ENCODE results near the gene ELK4.
A peak's percentile ranks its signal among the peaks of the same experiment; 100 is the strongest.
"Not testable (repeated sequence)": the region's sequence is repeated elsewhere in the genome, so short reads cannot be mapped to it uniquely, and the experiment has no call there.

ELK4 gene

DNA sequence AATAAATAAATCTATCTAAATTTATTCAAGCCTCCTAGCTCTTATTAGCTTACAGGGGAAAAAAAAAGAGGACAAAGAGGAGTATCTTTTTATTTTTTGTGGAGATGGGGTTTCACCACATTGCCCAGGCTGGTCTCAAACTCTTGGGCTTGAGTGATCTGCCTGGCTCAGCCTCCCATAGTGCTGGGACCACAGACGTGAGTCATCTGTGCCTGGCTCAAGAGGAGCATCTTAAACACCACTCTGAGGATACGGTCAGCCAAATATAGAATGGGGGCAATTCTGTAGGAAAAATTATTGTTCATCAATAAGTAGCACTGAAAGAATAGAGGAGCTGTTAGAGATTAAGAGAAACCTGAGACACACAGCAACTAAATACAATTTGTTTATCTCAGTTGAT is 24.4 kb upstream of the ELK4 start:
- H3K36me3 Mint-ChIP-seq (ENCODE audit: low read depth), result no peaks in the 10 kb centered on the region
- no peaks in the 10 kb centered on the region for H3K9me3 Mint-ChIP-seq
- DNase-seq (ENCODE audit: low spot score), result no peak
- H3K4me3 Mint-ChIP-seq, result no peak overlapping the region
- no peak overlapping the region for H3K27ac Mint-ChIP-seq
- peaks cover 2% of the 10 kb centered on the region for H3K27me3 Mint-ChIP-seq (ENCODE audit: low read depth)
- peaks cover 5% of the 10 kb centered on the region for H3K4me1 Mint-ChIP-seq (ENCODE audit: low read depth)

DNA sequence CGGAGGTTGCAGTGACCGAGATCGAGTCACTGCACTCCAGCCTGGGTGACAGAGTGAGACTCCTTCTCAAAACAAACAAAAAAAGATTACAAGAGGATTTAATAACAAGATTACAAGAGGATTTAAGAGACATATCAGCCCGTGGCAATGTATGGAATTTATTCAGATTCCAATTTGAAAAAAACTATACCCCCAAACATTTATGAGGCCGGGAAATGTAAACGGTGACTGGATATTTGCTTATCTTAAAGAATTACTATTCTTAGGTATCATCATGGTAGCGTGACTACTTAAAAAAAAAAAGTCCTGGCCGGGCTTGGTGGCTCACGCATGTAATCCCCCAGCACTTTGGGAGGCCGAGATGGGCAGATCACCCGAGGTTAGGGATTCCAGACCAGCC is 21.2 kb upstream of the ELK4 start:
- no peak overlapping the region for H3K4me3 Mint-ChIP-seq
- no peaks in the 10 kb centered on the region for H3K36me3 Mint-ChIP-seq (ENCODE audit: low read depth)
- H3K4me1 Mint-ChIP-seq (ENCODE audit: low read depth), result peaks cover 3% of the 10 kb centered on the region
- H3K9me3 Mint-ChIP-seq, result no peaks in the 10 kb centered on the region
- H3K27ac Mint-ChIP-seq, result no peak overlapping the region
- no peak for DNase-seq (ENCODE audit: low spot score)
- peaks cover 2% of the 10 kb centered on the region for H3K27me3 Mint-ChIP-seq (ENCODE audit: low read depth)

DNA sequence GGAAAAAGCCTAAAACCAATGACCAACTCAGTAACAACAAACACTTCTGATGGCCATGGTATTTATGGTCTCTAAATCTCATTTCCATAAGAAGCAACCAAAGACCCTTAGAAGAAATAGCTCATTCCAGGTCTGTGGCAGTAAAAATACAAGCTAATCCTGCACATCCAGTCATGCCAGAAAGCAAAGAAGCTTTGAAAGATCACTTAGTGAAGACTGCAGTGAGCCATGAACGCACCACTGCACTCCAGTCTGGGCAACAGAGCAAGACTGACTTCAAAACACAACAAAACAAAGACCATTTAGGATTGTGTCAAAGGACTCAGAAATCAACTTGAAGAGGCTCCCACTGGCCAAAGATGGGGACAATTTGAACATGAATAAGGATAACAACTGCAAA is 18.4 kb upstream of the ELK4 start:
- Mint-ChIP-seq H3K4me3 (no peak overlapping the region), H3K27me3 (ENCODE audit: low read depth) (no peaks in the 10 kb centered on the region), H3K4me1 (ENCODE audit: low read depth) (no peaks in the 10 kb centered on the region), H3K27ac (no peak overlapping the region), H3K36me3 (ENCODE audit: low read depth) (no peaks in the 10 kb centered on the region), H3K9me3 (no peaks in the 10 kb centered on the region)
- DNase-seq (ENCODE audit: low spot score), result no peak

DNA sequence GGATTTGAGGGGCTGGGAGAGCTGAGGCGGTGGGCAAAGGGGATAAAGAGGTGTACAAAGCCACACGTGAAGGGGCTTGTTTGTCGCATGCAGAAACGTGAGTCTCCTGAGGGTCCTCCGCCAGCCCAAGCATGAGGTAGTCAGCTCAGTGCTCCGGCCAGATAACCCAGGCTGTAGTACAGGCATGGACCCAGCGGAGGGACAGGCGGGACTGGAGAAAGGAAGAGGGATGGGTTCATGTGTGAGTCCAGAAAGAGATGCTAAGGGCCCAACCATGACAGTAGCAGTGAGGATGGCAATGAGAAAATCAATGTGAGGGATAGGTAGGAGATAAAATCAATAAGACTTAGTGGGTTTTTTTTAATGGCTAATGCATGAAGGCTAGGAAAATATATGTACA is 13.7 kb upstream of the ELK4 start:
- DNase-seq (ENCODE audit: low spot score), result no peak
- no peaks in the 10 kb centered on the region for H3K36me3 Mint-ChIP-seq (ENCODE audit: low read depth)
- no peaks in the 10 kb centered on the region for H3K9me3 Mint-ChIP-seq
- no peak overlapping the region for H3K4me3 Mint-ChIP-seq
- no peaks in the 10 kb centered on the region for H3K27me3 Mint-ChIP-seq (ENCODE audit: low read depth)
- no peak overlapping the region for H3K27ac Mint-ChIP-seq
- no peaks in the 10 kb centered on the region for H3K4me1 Mint-ChIP-seq (ENCODE audit: low read depth)

DNA sequence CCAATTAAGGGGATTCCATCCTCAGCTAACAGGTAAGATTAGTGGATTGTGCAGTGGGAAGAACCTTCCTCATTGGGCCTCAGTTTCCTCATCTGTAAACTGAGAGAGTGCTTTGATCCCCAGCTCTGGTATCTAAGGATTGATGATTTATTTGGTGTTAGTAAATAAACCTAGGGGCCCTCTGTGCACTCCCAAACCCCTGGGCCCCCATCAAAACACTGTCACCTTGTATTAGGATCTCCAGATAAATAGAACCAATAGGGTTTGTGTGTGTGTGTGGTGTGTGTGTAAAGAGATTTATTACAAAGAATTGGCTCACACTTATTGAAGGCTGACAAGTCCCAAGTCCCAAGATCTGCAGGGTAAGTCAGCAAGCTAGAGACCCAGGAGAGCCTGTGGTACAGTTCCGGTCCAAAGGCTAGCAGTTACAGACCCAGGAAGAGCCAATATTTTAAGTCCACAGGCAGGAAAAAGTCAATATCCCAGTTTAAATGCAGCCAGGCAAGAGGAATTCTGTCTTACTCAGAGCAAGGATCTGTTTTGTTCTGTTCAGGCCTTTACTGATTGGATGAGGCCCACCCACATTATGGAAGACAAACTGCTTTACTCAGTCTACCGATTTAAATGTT is 11.0 kb upstream of the ELK4 start:
- no peak for DNase-seq (ENCODE audit: low spot score)
- H3K9me3 Mint-ChIP-seq, result no peaks in the 10 kb centered on the region
- peaks cover 21% of the 10 kb centered on the region for H3K27me3 Mint-ChIP-seq (ENCODE audit: low read depth)
- no peaks in the 10 kb centered on the region for H3K36me3 Mint-ChIP-seq (ENCODE audit: low read depth)
- H3K4me3 Mint-ChIP-seq, result no peak overlapping the region
- H3K27ac Mint-ChIP-seq, result no peak overlapping the region
- no peaks in the 10 kb centered on the region for H3K4me1 Mint-ChIP-seq (ENCODE audit: low read depth)

GRCh38 chr1:205639567-205639966 is 7.8 kb upstream of the ELK4 start:
- Mint-ChIP-seq H3K27me3 (ENCODE audit: low read depth) (peaks cover 33% of the 10 kb centered on the region), H3K9me3 (no peaks in the 10 kb centered on the region), H3K4me1 (ENCODE audit: low read depth) (peaks cover 3% of the 10 kb centered on the region), H3K36me3 (ENCODE audit: low read depth) (no peaks in the 10 kb centered on the region), H3K4me3 (no peak overlapping the region), H3K27ac (no peak overlapping the region)
- no peak for DNase-seq (ENCODE audit: low spot score)

- H3K27me3 Mint-ChIP-seq (ENCODE audit: low read depth), result peaks cover 33% of the 10 kb centered on the region
- no peak for DNase-seq (ENCODE audit: low spot score)
- no peak overlapping the region for H3K4me3 Mint-ChIP-seq
- no peak overlapping the region for H3K27ac Mint-ChIP-seq
- no peaks in the 10 kb centered on the region for H3K36me3 Mint-ChIP-seq (ENCODE audit: low read depth)
- H3K9me3 Mint-ChIP-seq, result no peaks in the 10 kb centered on the region
- H3K4me1 Mint-ChIP-seq (ENCODE audit: low read depth), result peaks cover 3% of the 10 kb centered on the region
These were observed 6.2 kb upstream of the ELK4 start for GRCh38 chr1:205637854-205638468.

DNA sequence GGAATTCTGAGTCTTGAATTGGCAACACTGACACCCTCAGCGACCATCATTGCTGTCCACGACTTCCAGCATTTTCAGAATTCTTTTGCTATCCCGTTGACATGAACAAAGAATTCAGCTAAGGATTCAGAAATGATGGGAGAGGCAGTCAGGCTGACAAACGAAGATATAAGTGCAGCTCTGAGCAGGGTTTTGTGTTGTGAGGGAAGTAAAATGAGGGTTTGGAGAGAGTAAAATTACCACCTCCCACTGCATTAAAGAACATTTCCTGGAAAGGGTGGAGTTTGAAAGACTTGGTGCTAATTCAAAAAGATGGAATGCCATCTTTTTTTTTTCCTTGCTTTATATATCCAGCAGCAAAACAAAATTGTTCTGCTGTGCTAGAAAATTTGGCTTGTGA is 4.9 kb upstream of the ELK4 start:
- DNase-seq (ENCODE audit: low spot score), result no peak
- no peaks in the 10 kb centered on the region for H3K36me3 Mint-ChIP-seq (ENCODE audit: low read depth)
- no peak overlapping the region for H3K4me3 Mint-ChIP-seq
- H3K9me3 Mint-ChIP-seq, result no peaks in the 10 kb centered on the region
- H3K27me3 Mint-ChIP-seq (ENCODE audit: low read depth), result peaks cover 33% of the 10 kb centered on the region
- H3K27ac Mint-ChIP-seq, result no peak overlapping the region
- peaks cover 8% of the 10 kb centered on the region for H3K4me1 Mint-ChIP-seq (ENCODE audit: low read depth)

- H3K4me1 Mint-ChIP-seq (ENCODE audit: low read depth); H3K9me3 Mint-ChIP-seq; H3K36me3 Mint-ChIP-seq (ENCODE audit: low read depth); H3K27ac Mint-ChIP-seq; DNase-seq (ENCODE audit: low spot score); H3K4me3 Mint-ChIP-seq: not testable (repeated sequence)
- peaks cover 33% of the 10 kb centered on the region for H3K27me3 Mint-ChIP-seq (ENCODE audit: low read depth)
These were observed 4.3 kb upstream of the ELK4 start for GRCh38 chr1:205636138-205636530.

DNA sequence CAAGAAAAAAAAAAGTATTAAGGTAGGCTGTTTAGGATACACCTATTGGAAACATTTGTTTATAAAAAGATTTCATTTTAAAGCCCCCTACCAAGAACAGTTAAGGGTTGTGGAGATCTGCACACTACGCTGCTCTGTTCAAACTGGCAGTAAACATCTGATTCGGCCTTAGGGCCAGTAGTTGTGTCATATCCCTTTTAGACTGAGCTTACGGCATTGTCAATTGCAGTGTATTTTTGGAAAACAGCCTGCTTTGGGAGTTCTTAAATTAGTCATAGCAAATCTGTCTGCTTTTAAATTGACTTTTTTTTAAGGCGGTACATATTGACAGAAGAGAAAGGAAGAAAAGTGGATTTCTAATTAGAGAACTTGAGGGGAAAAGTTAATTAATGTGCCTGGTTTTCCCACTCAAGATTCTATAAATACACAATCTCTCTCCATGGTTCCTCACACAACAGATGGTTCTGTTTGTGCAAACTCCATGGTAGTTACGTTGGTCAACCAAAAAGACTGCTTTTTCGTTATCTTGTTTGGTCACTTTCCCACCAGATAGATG is 1.7 kb upstream of the ELK4 start:
- no peak overlapping the region for H3K27ac Mint-ChIP-seq
- no peak for DNase-seq (ENCODE audit: low spot score)
- peaks cover 9% of the 10 kb centered on the region for H3K36me3 Mint-ChIP-seq (ENCODE audit: low read depth)
- peaks cover 18% of the 10 kb centered on the region for H3K4me1 Mint-ChIP-seq (ENCODE audit: low read depth)
- peak overlapping the region; percentile 7 for H3K4me3 Mint-ChIP-seq
- peaks cover 18% of the 10 kb centered on the region for H3K27me3 Mint-ChIP-seq (ENCODE audit: low read depth)
- no peaks in the 10 kb centered on the region for H3K9me3 Mint-ChIP-seq

DNA sequence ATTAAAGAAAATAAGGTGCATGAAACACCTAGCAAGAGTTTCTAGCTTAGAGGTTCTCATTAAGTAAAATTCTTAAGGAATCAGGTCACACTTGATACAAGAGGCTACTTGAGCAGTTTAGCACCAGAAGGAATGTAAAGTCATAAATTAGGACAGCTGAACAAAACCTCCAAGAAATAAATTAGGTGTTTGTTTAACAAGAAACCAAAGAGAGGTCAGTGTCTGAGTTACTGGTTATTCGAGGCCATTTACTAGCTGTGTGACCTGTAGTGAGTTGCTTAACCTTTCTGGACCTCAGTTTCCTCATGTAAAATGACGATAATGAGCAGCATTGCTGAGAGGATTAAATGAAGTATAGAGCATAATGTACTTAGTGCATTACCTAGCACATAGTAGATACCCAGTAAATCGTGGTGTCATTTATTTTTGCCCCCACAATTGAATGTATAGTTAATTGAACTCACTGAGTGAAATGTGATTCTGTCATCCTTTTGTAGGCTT is 908 bp upstream of the ELK4 start:
- H3K27me3 Mint-ChIP-seq (ENCODE audit: low read depth), result peaks cover 12% of the 10 kb centered on the region
- DNase-seq (ENCODE audit: low spot score), result no peak
- peaks cover 11% of the 10 kb centered on the region for H3K36me3 Mint-ChIP-seq (ENCODE audit: low read depth)
- no peaks in the 10 kb centered on the region for H3K9me3 Mint-ChIP-seq
- H3K27ac Mint-ChIP-seq, result no peak overlapping the region
- H3K4me3 Mint-ChIP-seq, result peak overlapping the region; percentile 85
- H3K4me1 Mint-ChIP-seq (ENCODE audit: low read depth), result peaks cover 26% of the 10 kb centered on the region

GRCh38 chr1:205631010-205631767 is 622 bp downstream of the ELK4 start:
- H3K9me3 Mint-ChIP-seq, result no peaks in the 10 kb centered on the region

GRCh38 chr1:205630651-205631009 is 1.2 kb downstream of the ELK4 start:
- Mint-ChIP-seq H3K36me3 (ENCODE audit: low read depth) (peaks cover 26% of the 10 kb centered on the region), H3K27ac (peak overlapping the region; percentile 97), H3K27me3 (ENCODE audit: low read depth) (no peaks in the 10 kb centered on the region), H3K4me3 (peak overlapping the region; percentile 90), H3K9me3 (no peaks in the 10 kb centered on the region), H3K4me1 (ENCODE audit: low read depth) (peaks cover 40% of the 10 kb centered on the region)
- no peak for DNase-seq (ENCODE audit: low spot score)

More at GRCh38 chr1:205631010-205631767, 622 bp downstream of the ELK4 start:
- DNase-seq (ENCODE audit: low spot score), result peak; percentile 84
- peaks cover 35% of the 10 kb centered on the region for H3K4me1 Mint-ChIP-seq (ENCODE audit: low read depth)
- H3K27ac Mint-ChIP-seq, result peak overlapping the region; percentile 97
- peak overlapping the region; percentile 90 for H3K4me3 Mint-ChIP-seq
- peaks cover 21% of the 10 kb centered on the region for H3K36me3 Mint-ChIP-seq (ENCODE audit: low read depth)
- no peaks in the 10 kb centered on the region for H3K27me3 Mint-ChIP-seq (ENCODE audit: low read depth)

- H3K27ac Mint-ChIP-seq, result peak overlapping the region; percentile 97
- H3K27me3 Mint-ChIP-seq (ENCODE audit: low read depth), result no peaks in the 10 kb centered on the region
- H3K9me3 Mint-ChIP-seq, result no peaks in the 10 kb centered on the region
- H3K4me1 Mint-ChIP-seq (ENCODE audit: low read depth), result peaks cover 41% of the 10 kb centered on the region
- peaks cover 26% of the 10 kb centered on the region for H3K36me3 Mint-ChIP-seq (ENCODE audit: low read depth)
- peak overlapping the region; percentile 90 for H3K4me3 Mint-ChIP-seq
- no peak for DNase-seq (ENCODE audit: low spot score)
These were observed 1.6 kb downstream of the ELK4 start for GRCh38 chr1:205630241-205630640.

Measured in T-helper 2 cell treated with Interferon-gamma antibody and Interleukin-4, amounts not matched to agents 5 μg/mL and 100 μg/mL, for 36 hours (primary cell).